ENCODE data around the gene ALDH1B1. TPM values are rescaled to one million over a fixed set of nuclear protein-coding genes. Genes with fewer than 3 reads are reported as not detected.

ALDH1B1 gene
- total and polyA plus RNA-seq, 2 donors (not counting 3 experiments of a cell fraction or from before 2014, with no cell fraction given) = 11.5 to 20.5 TPM

- dilution Hi-C loops (cut with MboI; ENCODE audit: extremely low pct_ligation_motif_present, low sequenced_read_pairs) = no loop called here
- no peak overlapping the region for H3K27ac ChIP-seq (ENCODE audit: insufficient read depth, low read depth, low read length)
- no TSS peak for BruUV-seq (replicated peaks)
- H3K9me3 ChIP-seq (replicated peaks; ENCODE audit: control insufficient read depth, insufficient read depth, low read length) = no peaks in the 10 kb centered on the region
- no peak overlapping the region for H3K4me2 ChIP-seq (ENCODE audit: insufficient read depth, low read length)
- no peaks in the 10 kb centered on the region for H3K79me2 ChIP-seq (ENCODE audit: control insufficient read depth, insufficient read depth, low read length)
- FAIRE-seq (no peak), DNase-seq (ENCODE audit: low read depth, low spot score) (no peak)
- no peak overlapping the region for H2AFZ ChIP-seq (ENCODE audit: low read depth, low read length)
- H3K9me1 ChIP-seq (replicated peaks; ENCODE audit: control insufficient read depth, extremely low read depth, insufficient read depth, low read length) = no peaks in the 10 kb centered on the region
- H3K36me3 ChIP-seq (ENCODE audit: control insufficient read depth in 2 of 2, extremely low read depth in 1 of 2, insufficient read depth in 2 of 2, low read length in 2 of 2) = no peaks in the 10 kb centered on the region
- H3K9ac ChIP-seq (replicated peaks; ENCODE audit: extremely low read depth, insufficient read depth, low read length) = no peak overlapping the region
- CTCF ChIA-PET = interaction anchor here (1.2 to 1.3 kb wide), 2 partner anchors 13 to 16 kb away, joined by 3 to 4 read pairs; no protein-coding TSS in a partner anchor
- POLR2A ChIA-PET = no interaction called here
- peaks cover 12 to 14% of the 10 kb centered on the region in 2 experiments for H3K27me3 ChIP-seq (ENCODE audit: control insufficient read depth in 2 of 2, insufficient read depth in 2 of 2, low read length in 2 of 2)
- no peaks in the 10 kb centered on the region for H3K4me1 ChIP-seq (ENCODE audit: control insufficient read depth, extremely low read depth, insufficient read depth, low read length)
- H4K20me1 ChIP-seq (replicated peaks; ENCODE audit: control insufficient read depth, extremely low read depth, insufficient read depth, low read length) = no peaks in the 10 kb centered on the region
- H3K4me3 ChIP-seq (replicated peaks in 1 of 3; ENCODE audit: insufficient read depth in 1 of 3, low read depth in 1 of 3, low read length in 3 of 3) = no peak overlapping the region
- TF ChIP-seq GATA2 (IDR thresholded peaks at IDR 0.05; ENCODE audit: insufficient read depth, insufficient read length, low read depth, low read length) (no peak), JUN (IDR thresholded peaks at IDR 0.05; ENCODE audit: borderline replicate concordance, insufficient read depth, insufficient read length, low read depth) (no peak), POLR2AphosphoS5 (IDR thresholded peaks at IDR 0.05; ENCODE audit: insufficient read depth, low read depth, low read length) (no peak), MAX (IDR thresholded peaks at IDR 0.05; ENCODE audit: insufficient read depth, insufficient read length) (no peak), FOS (IDR thresholded peaks at IDR 0.05; ENCODE audit: borderline replicate concordance, insufficient read depth, low read length) (no peak), CTCF (IDR thresholded peaks at IDR 0.05; ENCODE audit: extremely low read depth in 1 of 2, insufficient read depth in 1 of 2, low read depth in 1 of 2, low read length in 2 of 2) (no peak), POLR2A (IDR thresholded peaks at IDR 0.05; ENCODE audit: low read depth, low read length) (no peak), MYC (IDR thresholded peaks at IDR 0.05; ENCODE audit: low read depth, low read length) (no peak), EZH2 (IDR thresholded peaks at IDR 0.05; ENCODE audit: borderline replicate concordance, low read depth, low read length, severe bottlenecking) (no peak)
- intact Hi-C loops (cut with micrococcal nuclease) = loop anchor here (10.0 kb wide), 1 partner anchor 59 kb away; no protein-coding TSS in a partner anchor
These were observed 18.8 kb upstream of the ALDH1B1 start for GRCh38 chr9:38373679-38374078.

Measured in endothelial cell of umbilical vein (primary cell).